GM18505 (cell line): ENCODE measurements around the gene ARID3C.

Source experiments
- ATAC-seq: cut with Tn5 transposase; IDR thresholded peaks from one replicate; pipeline ENCODE4 v1.9.1; 2021; ENCODE audit not compliant: unreplicated experiment
- POLR2A ChIP-seq: IDR thresholded peaks from 4 replicates; pipeline ENCODE4 v1.6.1; 2011; ENCODE audit warnings: borderline replicate concordance; ENCODE audit not compliant: insufficient read depth, insufficient read length; ENCODE audit errors: extremely low read depth

ARID3C gene

GRCh38 chr9:34625186-34625486, 3.7 kb downstream of the ARID3C start:
- no peak for TF ChIP-seq POLR2A
- no peak for ATAC-seq

- TF ChIP-seq POLR2A: no peak
- ATAC-seq: no peak
Observed at GRCh38 chr9:34624475-34625185, 4.2 kb downstream of the ARID3C start.

- ATAC-seq: no peak
- TF ChIP-seq POLR2A: no peak
Observed at GRCh38 chr9:34623374-34624235, 5.3 kb downstream of the ARID3C start.

GRCh38 chr9:34620061-34620994, 8.5 kb downstream of the ARID3C start, which contains the start of gene DCTN3:
DCTN3 (minus strand) TSS chr9:34620495; CDS start chr9:34620464, 31 bp downstream.
- peak; percentile 95 for ATAC-seq
- peak; percentile 83 for TF ChIP-seq POLR2A

GRCh38 chr9:34615132-34615531, 13.7 kb downstream of the ARID3C start:
- ATAC-seq: no peak
- no peak for TF ChIP-seq POLR2A

- no peak for ATAC-seq
Observed at GRCh38 chr9:34612788-34613390, 16.0 kb downstream of the ARID3C start.

GRCh38 chr9:34611811-34612787, 16.8 kb downstream of the ARID3C start, which contains the start of gene RPP25L:
RPP25L (minus strand) TSS chr9:34612097; CDS start chr9:34611296, 801 bp downstream.
- TF ChIP-seq POLR2A: peak; percentile 93
- ATAC-seq: peak; percentile 93

More at GRCh38 chr9:34612788-34613390, 16.0 kb downstream of the ARID3C start:
- TF ChIP-seq POLR2A: no peak

- TF ChIP-seq POLR2A: no peak
- no peak for ATAC-seq
Observed at GRCh38 chr9:34611251-34611810, 17.5 kb downstream of the ARID3C start.

- ATAC-seq: no peak
- no peak for TF ChIP-seq POLR2A
Observed at GRCh38 chr9:34610434-34611206, 18.2 kb downstream of the ARID3C start.

GRCh38 chr9:34607331-34607730, 21.5 kb downstream of the ARID3C start:
- no peak for ATAC-seq
- TF ChIP-seq POLR2A: no peak

- ATAC-seq: no peak
- no peak for TF ChIP-seq POLR2A
Observed at GRCh38 chr9:34606905-34607304, 22.0 kb downstream of the ARID3C start.
